HEK293T (cell line): ENCODE results near the gene SCML1.

Experiments used
- CTCF ChIA-PET: fragments of 350-600 bp; formaldehyde crosslinking; extraction: SDS; loops from one replicate; lab custom pipeline; 2021; ENCODE audit warnings: antibody characterized with exemption, inconsistent platforms; lab: Yijun Ruan, JAX
- POLR2A ChIA-PET: fragments of 350-600 bp; formaldehyde crosslinking; extraction: SDS; loops from one replicate; lab custom pipeline; 2020; ENCODE audit warnings: antibody characterized with exemption, inconsistent platforms; lab: Yijun Ruan, JAX
- DNase-seq: peaks from one replicate; pipeline ENCODE4 v3.0.0; 2012; ENCODE audit warnings: mixed read lengths; ENCODE audit errors: extremely low spot score
- ARNT ChIP-seq: fragments of 450-650 bp; IDR thresholded peaks from 2 replicates; pipeline ENCODE4 v1.6.1; 2017; ENCODE audit warnings: mild to moderate bottlenecking
- BHLHE40 ChIP-seq: fragments of 450-650 bp; IDR thresholded peaks from 2 replicates; pipeline ENCODE4 v1.6.1; 2016; ENCODE audit warnings: mild to moderate bottlenecking, moderate library complexity, borderline replicate concordance
- CTBP1 ChIP-seq: fragments of 450-650 bp; IDR thresholded peaks from 2 replicates; pipeline ENCODE4 v1.6.1; 2016; ENCODE audit warnings: borderline replicate concordance
- ELF4 ChIP-seq: fragments of 450-650 bp; IDR thresholded peaks from 2 replicates; pipeline ENCODE4 v1.6.1; 2017; ENCODE audit warnings: antibody characterized with exemption
- FOXA1 ChIP-seq: fragments of 450-650 bp; IDR thresholded peaks from 2 replicates; pipeline ENCODE4 v1.6.1; 2016; ENCODE audit warnings: mild to moderate bottlenecking
- FOXK2 ChIP-seq: fragments of 450-650 bp; IDR thresholded peaks from 2 replicates; pipeline ENCODE4 v1.6.1; 2016; ENCODE audit warnings: mild to moderate bottlenecking
- FOXM1 ChIP-seq: fragments of 450-650 bp; IDR thresholded peaks from 2 replicates; pipeline ENCODE4 v1.6.1; 2017; ENCODE audit warnings: mild to moderate bottlenecking, borderline replicate concordance
- HDGF ChIP-seq: fragments of 450-650 bp; IDR thresholded peaks from 2 replicates; pipeline ENCODE4 v1.6.1; 2017; ENCODE audit warnings: antibody characterized with exemption, borderline replicate concordance
- L3MBTL2 ChIP-seq: fragments of 450-650 bp; conservative IDR thresholded peaks from 2 replicates; pipeline ENCODE4 v1.6.1; 2016; ENCODE audit warnings: mild to moderate bottlenecking
- LEF1 ChIP-seq: fragments of 450-650 bp; IDR thresholded peaks from 2 replicates; pipeline ENCODE4 v1.6.1; 2017; ENCODE audit warnings: mild to moderate bottlenecking, borderline replicate concordance
- NFRKB ChIP-seq: fragments of 450-650 bp; IDR thresholded peaks from 2 replicates; pipeline ENCODE4 v1.6.1; 2016; ENCODE audit warnings: mild to moderate bottlenecking, moderate library complexity
- SP1 ChIP-seq: fragments of 450-650 bp; IDR thresholded peaks from 2 replicates; pipeline ENCODE4 v1.6.1; 2017
- SUZ12 ChIP-seq: fragments of 450-650 bp; IDR thresholded peaks from 2 replicates; pipeline ENCODE4 v1.6.1; 2016; ENCODE audit warnings: mild to moderate bottlenecking
- TARDBP ChIP-seq: fragments of 450-650 bp; IDR thresholded peaks from 2 replicates; pipeline ENCODE4 v1.6.1; 2016
- ZNF384 ChIP-seq: fragments of 450-650 bp; IDR thresholded peaks from 2 replicates; pipeline ENCODE4 v1.6.1; 2016
- TF ChIP-seq, protein P1 (sequence below): fragments of 450-650 bp; IDR thresholded peaks from 2 replicates; pipeline ENCODE4 v1.6.1; 2016

Gene SCML1, protein sequence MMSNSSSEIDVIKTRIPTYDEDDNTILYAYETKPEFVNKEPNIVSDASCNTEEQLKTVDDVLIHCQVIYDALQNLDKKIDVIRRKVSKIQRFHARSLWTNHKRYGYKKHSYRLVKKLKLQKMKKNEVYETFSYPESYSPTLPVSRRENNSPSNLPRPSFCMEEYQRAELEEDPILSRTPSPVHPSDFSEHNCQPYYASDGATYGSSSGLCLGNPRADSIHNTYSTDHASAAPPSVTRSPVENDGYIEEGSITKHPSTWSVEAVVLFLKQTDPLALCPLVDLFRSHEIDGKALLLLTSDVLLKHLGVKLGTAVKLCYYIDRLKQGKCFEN

DNA sequence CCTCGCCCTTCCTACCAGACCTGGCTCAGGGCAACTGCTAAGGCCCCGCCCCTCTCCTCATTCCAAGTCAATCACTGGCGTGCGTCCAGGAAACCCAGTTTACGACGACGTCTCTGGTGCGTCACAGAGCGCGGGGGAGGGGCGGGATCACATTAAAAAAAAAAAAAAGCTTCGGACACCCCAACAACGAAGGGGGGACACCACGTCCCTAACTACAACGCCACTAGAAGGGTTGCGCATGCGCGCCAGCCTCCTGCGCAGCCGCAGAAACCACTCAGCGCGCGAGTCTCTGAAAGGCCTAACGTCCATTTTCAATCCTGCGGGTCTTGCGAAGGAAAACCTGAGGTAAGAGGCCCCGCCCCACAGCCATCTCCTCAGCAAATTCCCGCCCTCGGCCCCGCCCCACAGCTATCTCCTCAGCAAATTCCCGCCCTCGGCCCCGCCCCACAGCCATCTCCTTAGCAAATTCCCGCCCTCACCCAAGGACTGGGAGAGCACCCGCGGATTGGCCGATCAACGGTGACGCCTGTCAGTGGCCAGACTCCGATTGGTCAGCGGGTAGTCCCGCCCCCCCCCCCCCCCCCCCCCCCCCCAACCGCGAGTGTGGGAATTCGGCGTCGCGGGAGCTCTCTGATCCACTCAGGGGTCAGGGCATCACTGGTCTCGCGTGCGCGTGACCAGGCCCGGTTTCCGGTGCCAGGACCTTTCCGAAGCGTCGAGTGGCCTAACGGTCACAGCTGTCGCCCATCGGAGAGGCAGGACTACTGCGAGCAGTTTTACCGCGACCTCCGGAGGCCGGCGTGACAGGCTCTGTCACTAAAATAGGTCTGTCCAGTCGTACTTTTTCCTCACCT lies at the start of gene SCML1:
Gene SCML1 (plus strand): TSS at position 638 of the 854 bp plus-strand sequence. CDS start 6,694 bp downstream, outside the sequence.
- peak; percentile 80 for DNase-seq
- ChIA-PET POLR2A (interaction anchor here (0.6 to 1.0 kb wide), 3 partner anchors 13 to 588 kb away, joined by 3 to 4 read pairs (median 3); no protein-coding TSS in a partner anchor), CTCF (no interaction called here)
- TF ChIP-seq, protein P1, sequence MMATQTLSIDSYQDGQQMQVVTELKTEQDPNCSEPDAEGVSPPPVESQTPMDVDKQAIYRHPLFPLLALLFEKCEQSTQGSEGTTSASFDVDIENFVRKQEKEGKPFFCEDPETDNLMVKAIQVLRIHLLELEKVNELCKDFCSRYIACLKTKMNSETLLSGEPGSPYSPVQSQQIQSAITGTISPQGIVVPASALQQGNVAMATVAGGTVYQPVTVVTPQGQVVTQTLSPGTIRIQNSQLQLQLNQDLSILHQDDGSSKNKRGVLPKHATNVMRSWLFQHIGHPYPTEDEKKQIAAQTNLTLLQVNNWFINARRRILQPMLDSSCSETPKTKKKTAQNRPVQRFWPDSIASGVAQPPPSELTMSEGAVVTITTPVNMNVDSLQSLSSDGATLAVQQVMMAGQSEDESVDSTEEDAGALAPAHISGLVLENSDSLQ = peak; percentile 79
- TF ChIP-seq BHLHE40 (no peak), FOXK2 (no peak), FOXA1 (no peak), L3MBTL2 (peak; percentile 24; the same call in 1 of the 2 replicates), ZNF384 (peak; percentile 97), CTBP1 (no peak), TARDBP (0 out of 2 replicates have a peak, but pooled peaks have one; percentile 44), SUZ12 (no peak)

DNA sequence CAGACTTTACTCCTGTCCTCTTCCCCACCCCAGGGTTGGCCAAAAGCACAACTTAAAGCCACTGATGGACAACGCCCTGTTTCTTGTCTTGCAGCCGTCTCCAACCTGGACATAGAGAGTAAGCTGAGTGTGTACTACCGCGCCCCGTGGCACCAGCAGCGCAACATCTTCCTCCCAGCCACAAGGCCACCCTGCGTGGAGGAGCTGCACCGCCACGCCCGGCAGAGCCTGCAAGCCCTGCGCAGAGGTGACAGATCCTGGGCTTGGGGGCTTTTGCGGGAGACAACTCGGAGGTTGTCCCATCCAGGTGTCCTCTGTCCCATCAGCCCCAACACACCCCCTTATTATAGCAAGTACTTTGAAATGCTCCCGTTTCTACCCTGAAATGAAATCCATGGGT lies 49.6 kb upstream of the SCML1 start:
- TF ChIP-seq BHLHE40 (no peak), TARDBP (no peak), L3MBTL2 (no peak), SP1 (no peak), FOXM1 (no peak), NFRKB (no peak)
- ChIA-PET CTCF (no interaction called here), POLR2A (no interaction called here)
- no peak for DNase-seq

DNA sequence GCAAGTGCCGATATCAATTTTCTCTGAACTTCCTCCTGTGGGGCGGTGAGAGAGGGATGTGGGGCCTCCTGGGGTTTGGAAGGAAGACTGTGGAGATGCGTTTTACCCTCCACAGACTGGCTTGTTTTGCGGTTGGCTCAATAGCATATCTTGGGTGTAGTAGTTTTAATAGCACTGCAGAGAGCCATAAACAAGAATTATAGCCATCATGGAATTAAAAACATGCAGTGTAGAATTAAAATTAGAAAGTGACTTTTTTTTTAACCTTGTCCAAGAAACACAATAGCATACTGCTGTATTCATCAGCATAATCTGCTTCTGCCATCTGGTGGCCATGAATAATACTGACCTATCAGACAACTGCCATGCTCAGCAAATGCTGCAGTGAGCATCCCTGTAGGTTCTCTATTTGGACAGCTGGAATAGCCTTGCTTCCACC lies 47.3 kb upstream of the SCML1 start:
- TF ChIP-seq NFRKB (no peak), ZNF384 (peak; percentile 43; the same call in 1 of the 2 replicates)
- DNase-seq = peak; percentile 59
- POLR2A ChIA-PET = no interaction called here
- CTCF ChIA-PET = interaction anchor here (0.5 kb wide), 1 partner anchor 51 kb away, joined by 3 read pairs; no protein-coding TSS in a partner anchor

DNA sequence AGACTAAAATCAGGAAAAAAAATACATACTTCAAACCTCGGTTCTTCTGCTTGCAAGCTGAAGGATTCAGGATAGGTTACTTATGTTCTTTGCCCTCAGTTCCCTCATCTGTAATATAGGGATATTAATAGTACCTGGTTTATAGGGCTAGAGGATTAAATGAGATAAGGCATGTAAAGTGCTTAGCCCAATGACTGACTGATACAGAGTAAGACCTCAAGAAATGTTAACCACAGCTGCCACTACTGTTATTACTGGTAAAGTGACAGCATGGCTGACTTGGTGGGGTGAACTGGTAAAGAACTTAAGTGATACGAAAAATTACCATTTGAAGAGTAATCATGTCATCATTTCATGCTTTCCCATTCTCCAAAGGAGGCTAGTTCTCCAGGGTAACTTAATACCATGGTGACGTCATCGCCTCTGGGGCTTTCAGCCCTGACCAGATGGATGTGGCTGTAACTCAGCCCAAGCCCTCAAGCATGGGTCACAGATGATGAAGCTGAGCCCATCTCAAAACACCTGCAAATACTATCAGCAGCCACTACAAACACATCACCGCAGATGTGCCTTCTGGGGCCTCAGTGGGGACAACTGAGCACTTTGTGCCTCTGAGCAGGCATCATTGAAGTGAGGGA lies 44.5 kb upstream of the SCML1 start:
- ChIA-PET POLR2A (no interaction called here), CTCF (interaction anchor here (1.3 kb wide), 1 partner anchor 84 kb away, joined by 5 read pairs; no protein-coding TSS in a partner anchor)
- peak; percentile 60 for DNase-seq
- no peak for TF ChIP-seq LEF1
- TF ChIP-seq, protein P1 = no peak
- TF ChIP-seq ELF4 = no peak
- no peak for TF ChIP-seq NFRKB
- TF ChIP-seq SP1 = no peak
- TF ChIP-seq ZNF384 = no peak
- no peak for TF ChIP-seq TARDBP

DNA sequence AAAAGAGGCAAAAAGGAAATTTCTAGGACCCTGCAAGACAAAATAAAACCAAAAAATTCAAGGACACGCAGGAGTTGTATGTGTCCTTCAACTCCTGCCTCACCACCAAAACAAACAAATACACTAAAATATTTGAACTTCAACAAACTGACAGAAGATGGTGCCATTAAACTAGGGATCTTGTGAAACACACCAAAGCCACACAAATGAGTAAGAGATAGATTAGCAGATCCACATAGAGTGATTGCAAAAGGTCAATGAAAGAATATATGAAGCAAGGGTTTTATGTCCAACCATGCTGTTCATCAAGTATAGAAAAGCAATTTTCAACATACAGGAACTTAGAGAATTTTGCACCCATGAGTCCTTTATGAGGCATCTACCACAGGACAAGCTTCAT lies 40.1 kb upstream of the SCML1 start:
- TF ChIP-seq ELF4 = no peak
- no peak for TF ChIP-seq CTBP1
- no peak for TF ChIP-seq BHLHE40
- TF ChIP-seq, protein P1 = no peak
- TF ChIP-seq L3MBTL2 = no peak
- TF ChIP-seq LEF1 = no peak
- TF ChIP-seq ZNF384 = no peak
- no peak for TF ChIP-seq FOXA1
- TF ChIP-seq TARDBP = no peak
- no peak for TF ChIP-seq SP1
- no peak for TF ChIP-seq SUZ12
- no peak for TF ChIP-seq NFRKB
- no peak for TF ChIP-seq ARNT
- no peak for TF ChIP-seq HDGF
- no peak for TF ChIP-seq FOXK2
- TF ChIP-seq FOXM1 = no peak
- CTCF ChIA-PET = no interaction called here
- no peak for DNase-seq
- POLR2A ChIA-PET = no interaction called here

DNA sequence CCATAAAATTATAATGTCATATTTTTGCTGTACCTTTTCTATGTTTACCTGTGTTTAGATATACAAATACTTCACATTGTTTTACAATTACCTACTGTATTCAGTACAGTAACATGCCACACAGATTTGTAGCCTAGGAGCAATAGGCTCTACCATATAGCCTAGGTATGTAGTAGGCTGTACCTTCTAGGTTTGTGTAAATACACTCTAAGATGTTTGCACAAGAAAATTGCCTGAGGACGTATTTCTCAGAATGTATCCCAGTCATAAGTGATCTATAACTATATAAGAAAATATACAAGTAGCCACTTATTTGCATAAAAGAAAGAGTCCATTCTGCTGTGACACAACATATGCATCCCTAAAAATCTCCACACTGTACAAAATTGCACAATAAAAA lies 36.3 kb upstream of the SCML1 start:
- CTCF ChIA-PET = no interaction called here
- TF ChIP-seq CTBP1 (no peak), BHLHE40 (no peak), HDGF (no peak)
- DNase-seq = no peak
- POLR2A ChIA-PET = no interaction called here
